ENCODE data around the gene MAP3K13.

DNA sequence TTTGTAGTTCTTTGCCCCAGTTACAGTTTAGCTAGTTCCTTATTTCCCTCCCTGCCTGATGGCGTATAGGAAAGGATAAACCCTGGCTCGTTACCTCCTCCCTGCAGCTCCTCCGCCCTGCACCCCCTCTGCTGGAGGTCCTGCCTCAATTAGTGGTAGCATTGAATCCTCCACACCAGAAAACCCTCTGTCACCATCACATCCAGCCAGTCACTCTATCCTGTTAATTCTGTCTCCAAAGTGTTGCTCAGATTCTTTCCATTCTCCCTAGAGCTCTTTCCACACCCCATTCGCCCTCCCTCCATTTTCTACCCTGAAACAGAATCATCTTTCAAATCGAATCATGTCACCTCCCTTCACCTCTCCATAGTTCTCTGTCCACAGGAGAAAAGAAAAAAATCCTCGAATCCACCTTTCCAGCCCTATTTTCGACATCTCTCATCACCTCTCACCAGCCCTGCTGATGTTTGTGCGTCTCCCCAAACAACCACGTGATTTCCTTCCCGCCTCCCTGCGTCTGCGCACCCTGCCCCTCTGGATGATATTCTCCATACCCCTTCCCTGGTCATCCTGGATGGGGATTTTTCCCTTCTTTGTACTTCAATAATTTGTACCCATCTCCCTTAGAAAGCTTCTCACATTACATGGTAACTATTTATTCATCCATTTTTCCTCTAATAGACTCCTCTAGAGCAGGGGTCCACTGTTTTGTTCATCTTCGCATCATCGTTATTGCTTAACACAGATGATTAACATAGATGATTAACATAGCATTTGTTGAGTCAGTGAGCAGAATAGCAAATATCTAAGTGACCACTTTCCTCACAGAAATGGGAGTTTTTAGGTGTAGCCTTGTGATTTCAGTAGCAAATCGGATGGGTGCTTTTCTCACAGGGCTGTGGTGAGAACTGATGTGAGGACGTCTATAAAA, 37.1 kb downstream of the MAP3K13 start:
- TF ChIP-seq CTCF (IDR thresholded peaks at IDR 0.05; ENCODE audit: low read length), result no peak
- no peak for TF ChIP-seq EZH2 (IDR thresholded peaks at IDR 0.05; ENCODE audit: borderline replicate concordance, low read length)
